ENCODE results near the gene PNMT. TPM values are rescaled to one million over a fixed set of nuclear protein-coding genes. Genes with fewer than 3 reads are reported as not detected.

Gene PNMT
- total and polyA plus RNA-seq, 2 of the 13 experiments (the other 11 are each of a cell fraction or from before 2014, with no cell fraction given), result 0.25 TPM; not detected in 1

GRCh38 chr17:39702901-39703893 is 34.9 kb downstream of the PNMT start (continued):
- TF ChIP-seq SATB2 (CRISPR knock-in tag; IDR thresholded peaks at IDR 0.05), result no peak
- no peak for TF ChIP-seq U2AF2 (IDR thresholded peaks at IDR 0.05; ENCODE audit: low read depth, low read length)
- TF ChIP-seq ZNF737 (CRISPR knock-in tag; IDR thresholded peaks at IDR 0.05; ENCODE audit: borderline replicate concordance), result no peak
- TF ChIP-seq ATF3 (CRISPR knock-in tag; IDR thresholded peaks at IDR 0.05), result no peak
- TF ChIP-seq ZNF296 (CRISPR knock-in tag; conservative IDR thresholded peaks at IDR 0.05), result no peak
- TF ChIP-seq SALL2 (CRISPR knock-in tag; IDR thresholded peaks at IDR 0.05), result no peak
- TF ChIP-seq ZNF83 (CRISPR knock-in tag; IDR thresholded peaks at IDR 0.05; ENCODE audit: borderline replicate concordance), result no peak
- TF ChIP-seq IRF2 (CRISPR knock-in tag; IDR thresholded peaks at IDR 0.05), result 0 out of 2 replicates have a peak, but pooled peaks have one; percentile 20
- TF ChIP-seq DMTF1 (CRISPR knock-in tag; IDR thresholded peaks at IDR 0.05), result peak; percentile 84; the same call in 1 of the 2 replicates
- TF ChIP-seq, protein P1, sequence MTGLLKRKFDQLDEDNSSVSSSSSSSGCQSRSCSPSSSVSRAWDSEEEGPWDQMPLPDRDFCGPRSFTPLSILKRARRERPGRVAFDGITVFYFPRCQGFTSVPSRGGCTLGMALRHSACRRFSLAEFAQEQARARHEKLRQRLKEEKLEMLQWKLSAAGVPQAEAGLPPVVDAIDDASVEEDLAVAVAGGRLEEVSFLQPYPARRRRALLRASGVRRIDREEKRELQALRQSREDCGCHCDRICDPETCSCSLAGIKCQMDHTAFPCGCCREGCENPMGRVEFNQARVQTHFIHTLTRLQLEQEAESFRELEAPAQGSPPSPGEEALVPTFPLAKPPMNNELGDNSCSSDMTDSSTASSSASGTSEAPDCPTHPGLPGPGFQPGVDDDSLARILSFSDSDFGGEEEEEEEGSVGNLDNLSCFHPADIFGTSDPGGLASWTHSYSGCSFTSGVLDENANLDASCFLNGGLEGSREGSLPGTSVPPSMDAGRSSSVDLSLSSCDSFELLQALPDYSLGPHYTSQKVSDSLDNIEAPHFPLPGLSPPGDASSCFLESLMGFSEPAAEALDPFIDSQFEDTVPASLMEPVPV (CRISPR knock-in tag; IDR thresholded peaks at IDR 0.05), result peak; percentile 90; the same call in 1 of the 2 replicates
- TF ChIP-seq TCF7L2 (IDR thresholded peaks at IDR 0.05; ENCODE audit: low read depth, low read length), result no peak
- peak; percentile 55; the same call in 1 of the 2 replicates for TF ChIP-seq ESRRA (CRISPR knock-in tag; IDR thresholded peaks at IDR 0.05; ENCODE audit: low read depth)
- 0 out of 2 replicates have a peak, but pooled peaks have one; percentile 10 for TF ChIP-seq KDM3A (CRISPR knock-in tag; IDR thresholded peaks at IDR 0.05; ENCODE audit: low read depth)
- TF ChIP-seq MTERF4 (CRISPR knock-in tag; IDR thresholded peaks at IDR 0.05), result no peak
- peak; percentile 97 for TF ChIP-seq HDAC1 (CRISPR knock-in tag; IDR thresholded peaks at IDR 0.05)
- no peak; the same call in 1 of the 2 replicates for TF ChIP-seq ZNF451 (CRISPR knock-in tag; IDR thresholded peaks at IDR 0.05)
- 0 out of 2 replicates have a peak, but pooled peaks have one; percentile 7 for TF ChIP-seq ZFP37 (CRISPR knock-in tag; IDR thresholded peaks at IDR 0.05; ENCODE audit: borderline replicate concordance)
- TF ChIP-seq MZF1 (CRISPR knock-in tag; IDR thresholded peaks at IDR 0.05; ENCODE audit: borderline replicate concordance), result 0 out of 2 replicates have a peak, but pooled peaks have one; percentile 68
- TF ChIP-seq, protein P2, sequence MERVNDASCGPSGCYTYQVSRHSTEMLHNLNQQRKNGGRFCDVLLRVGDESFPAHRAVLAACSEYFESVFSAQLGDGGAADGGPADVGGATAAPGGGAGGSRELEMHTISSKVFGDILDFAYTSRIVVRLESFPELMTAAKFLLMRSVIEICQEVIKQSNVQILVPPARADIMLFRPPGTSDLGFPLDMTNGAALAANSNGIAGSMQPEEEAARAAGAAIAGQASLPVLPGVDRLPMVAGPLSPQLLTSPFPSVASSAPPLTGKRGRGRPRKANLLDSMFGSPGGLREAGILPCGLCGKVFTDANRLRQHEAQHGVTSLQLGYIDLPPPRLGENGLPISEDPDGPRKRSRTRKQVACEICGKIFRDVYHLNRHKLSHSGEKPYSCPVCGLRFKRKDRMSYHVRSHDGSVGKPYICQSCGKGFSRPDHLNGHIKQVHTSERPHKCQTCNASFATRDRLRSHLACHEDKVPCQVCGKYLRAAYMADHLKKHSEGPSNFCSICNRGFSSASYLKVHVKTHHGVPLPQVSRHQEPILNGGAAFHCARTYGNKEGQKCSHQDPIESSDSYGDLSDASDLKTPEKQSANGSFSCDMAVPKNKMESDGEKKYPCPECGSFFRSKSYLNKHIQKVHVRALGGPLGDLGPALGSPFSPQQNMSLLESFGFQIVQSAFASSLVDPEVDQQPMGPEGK (CRISPR knock-in tag; IDR thresholded peaks at IDR 0.05), result peak; percentile 93
- TF ChIP-seq REXO4 (CRISPR knock-in tag; IDR thresholded peaks at IDR 0.05; ENCODE audit: borderline replicate concordance), result no peak
- TF ChIP-seq TBX3 (IDR thresholded peaks at IDR 0.05; ENCODE audit: borderline replicate concordance), result peak; percentile 83; the same call in 1 of the 2 replicates
